Activated CD8-positive, alpha-beta memory T cell treated with anti-CD3 and anti-CD28 coated beads, Interleukin-2, amount 50 U/mL, for 4 hours (primary cell): ENCODE data around the gene CNNM3.
A peak's percentile ranks its signal among the peaks of the same experiment; 100 is the strongest.

Experiments
- DNase-seq: peaks from one replicate; pipeline ENCODE4 v3.0.0-alpha.2; 2020

CNNM3 gene

DNA sequence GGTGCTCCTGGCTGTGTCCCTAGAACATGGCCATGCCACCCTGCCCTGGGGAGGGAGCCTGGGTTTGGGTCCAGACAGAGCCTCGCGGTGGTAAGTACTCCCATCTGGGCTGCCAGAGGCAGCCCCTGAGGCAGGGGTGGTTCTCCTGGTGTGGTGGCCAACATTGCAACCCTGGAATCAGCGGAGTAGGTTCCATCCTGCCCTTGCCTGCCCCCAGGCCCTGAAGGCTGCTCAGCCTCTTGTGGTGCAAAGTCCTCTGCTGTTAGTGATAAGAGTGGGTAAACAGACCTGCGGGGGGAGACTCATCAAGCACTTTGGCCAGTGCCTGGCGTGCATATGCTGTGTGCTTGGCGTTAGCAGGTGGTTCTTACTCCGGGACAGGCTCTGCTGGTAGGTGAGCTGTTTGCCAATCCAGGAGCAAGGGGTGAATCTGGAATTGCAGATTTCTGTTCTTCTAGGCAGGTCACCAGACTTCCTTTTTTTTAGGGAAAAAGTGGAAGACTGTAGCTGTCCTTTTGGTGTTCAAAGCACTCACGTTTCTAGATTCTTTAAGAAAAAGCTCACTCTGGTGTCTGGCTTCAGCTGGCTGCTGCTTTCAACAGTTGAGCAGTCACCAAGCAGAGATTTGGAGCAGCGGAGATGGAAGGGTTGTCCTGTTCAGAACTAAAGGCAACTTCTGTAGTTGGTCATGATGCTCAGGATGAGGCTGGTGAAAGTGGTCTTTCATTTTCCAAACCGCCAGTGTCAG lies 3.2 kb downstream of the CNNM3 start:
- DNase-seq, result no peak

DNA sequence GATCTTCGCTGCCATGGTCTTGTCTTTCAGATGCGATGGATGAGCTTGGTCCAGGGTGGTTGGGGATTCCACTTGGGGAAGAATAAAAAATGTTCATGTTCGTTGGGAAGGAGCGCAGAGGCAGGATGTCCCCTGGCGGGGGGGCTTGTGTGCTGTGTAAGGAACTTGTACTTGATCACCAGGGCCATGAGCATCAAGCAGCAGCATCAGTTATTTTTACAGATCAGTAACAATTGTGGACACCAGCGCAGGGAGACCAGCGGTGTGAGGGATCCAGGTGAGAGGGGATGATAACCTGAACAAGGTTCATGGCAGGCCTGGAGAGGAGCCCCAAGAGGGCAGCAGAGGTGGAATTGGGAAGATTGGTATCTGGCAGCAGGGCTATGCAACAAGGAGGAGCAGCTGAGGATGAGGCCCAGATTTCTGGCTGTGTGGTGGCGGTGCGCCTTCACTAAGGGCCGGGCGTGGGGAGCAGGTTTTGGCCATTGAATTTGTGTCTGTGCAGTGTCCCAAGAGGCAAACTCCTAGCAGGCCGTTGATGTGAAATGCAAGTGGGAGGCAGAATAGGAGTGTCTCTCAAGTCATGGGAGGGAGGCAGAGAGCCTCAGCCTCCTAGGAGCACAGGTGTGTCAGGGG lies 3.9 kb downstream of the CNNM3 start:
- DNase-seq, result no peak

DNA sequence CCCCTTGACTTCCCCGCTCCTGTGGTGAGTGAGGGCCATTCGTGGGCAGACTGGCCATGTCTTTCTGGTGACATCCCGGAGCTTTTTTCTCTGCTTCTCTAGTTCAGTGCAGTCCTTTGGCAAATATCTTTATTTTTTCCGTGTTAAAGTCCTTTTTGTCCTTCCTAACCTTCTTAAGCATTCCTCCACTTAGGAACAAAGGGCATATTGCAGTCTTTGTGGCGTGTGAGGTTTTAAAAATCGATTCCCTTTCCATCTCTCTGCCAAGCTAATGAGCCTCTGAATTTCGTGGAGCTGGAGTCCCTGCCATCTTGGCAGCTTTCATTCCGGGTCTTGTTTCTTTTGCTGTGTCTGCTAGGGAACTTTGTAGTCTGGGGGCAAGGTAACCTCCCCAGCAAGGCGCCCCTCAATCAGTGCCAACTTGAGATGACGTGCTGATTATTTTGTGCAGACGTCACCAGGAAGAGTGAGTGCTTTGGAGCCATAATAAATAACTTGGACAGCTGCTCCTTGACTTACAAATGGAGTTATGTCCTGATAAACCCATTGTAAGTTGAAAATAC lies 5.1 kb downstream of the CNNM3 start:
- DNase-seq, result no peak

DNA sequence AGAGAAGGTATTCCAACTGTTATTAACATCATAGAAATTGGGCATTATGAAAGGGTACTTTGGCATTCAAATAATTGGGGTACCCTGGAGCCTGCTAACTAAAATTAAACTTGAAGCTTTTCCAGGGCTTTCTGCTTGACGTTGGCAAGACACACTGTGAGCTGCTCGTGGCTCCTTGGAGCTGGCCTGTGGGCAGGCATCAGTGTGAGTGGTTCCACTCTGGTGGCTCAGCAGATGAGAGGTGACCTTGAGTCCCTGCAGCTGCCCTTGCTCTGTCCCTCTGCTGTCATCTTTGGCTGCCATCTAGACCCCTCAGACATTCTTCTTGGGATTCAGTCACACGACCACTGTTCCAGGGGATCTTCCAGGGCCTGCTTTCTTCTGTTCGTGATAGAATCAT lies 6.7 kb downstream of the CNNM3 start:
- DNase-seq, result no peak

DNA sequence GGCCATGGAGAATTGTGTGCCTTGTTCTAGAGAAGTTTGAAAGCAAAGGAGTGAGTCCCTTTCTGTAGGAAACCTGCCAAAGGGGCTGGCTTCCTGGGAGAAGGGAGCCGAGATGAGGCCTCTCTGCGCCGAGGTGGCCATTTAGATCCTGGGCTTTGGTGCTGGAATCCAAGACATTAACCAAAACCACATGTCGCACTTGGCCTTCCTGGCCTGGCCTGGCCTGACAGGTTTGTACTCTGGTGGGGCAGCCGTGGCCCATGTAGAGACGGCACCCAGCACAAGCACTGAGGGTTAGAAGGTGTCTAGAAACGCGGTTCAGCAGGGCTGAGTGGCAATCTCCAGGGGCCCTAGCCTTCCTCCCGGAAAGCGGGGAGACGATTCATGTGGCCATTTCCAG lies 7.1 kb downstream of the CNNM3 start:
- no peak for DNase-seq

DNA sequence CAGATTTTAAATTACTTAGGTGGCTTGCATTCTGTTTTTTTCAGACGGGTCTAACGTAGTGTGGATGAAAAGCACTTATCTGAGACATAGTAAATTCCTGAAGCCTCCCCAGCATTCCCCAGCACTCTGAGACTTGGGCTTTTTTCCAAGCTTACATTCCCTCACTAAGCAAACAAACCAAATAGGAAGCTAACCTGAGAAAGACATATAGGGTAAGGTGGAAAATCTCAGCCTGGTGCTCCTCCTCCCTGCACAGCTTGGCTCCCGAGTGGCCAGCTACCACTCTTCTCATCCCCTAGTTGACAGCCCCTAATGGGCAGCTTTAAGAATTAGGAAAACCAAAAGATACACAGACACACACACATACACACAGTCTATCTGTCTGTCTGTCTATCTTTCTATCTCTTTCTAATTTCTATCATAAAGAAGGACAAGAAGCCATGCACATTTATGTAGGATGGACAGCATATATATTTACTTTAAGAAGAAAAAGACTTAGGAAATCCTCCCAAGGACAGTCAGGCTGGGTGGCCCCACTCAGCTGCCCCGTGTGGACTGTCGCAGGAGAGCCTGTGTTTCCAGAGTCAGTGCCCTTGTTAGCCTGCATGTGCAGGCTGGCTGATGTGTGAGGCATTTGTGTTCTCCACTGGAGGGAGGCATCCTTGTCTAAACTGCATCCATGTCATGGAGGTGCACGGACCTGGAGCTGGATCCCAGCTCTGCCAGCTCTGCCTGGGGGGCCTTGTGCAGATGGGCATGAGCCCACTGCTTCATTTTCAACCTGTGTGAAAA lies 8.2 kb downstream of the CNNM3 start:
- DNase-seq, result no peak

DNA sequence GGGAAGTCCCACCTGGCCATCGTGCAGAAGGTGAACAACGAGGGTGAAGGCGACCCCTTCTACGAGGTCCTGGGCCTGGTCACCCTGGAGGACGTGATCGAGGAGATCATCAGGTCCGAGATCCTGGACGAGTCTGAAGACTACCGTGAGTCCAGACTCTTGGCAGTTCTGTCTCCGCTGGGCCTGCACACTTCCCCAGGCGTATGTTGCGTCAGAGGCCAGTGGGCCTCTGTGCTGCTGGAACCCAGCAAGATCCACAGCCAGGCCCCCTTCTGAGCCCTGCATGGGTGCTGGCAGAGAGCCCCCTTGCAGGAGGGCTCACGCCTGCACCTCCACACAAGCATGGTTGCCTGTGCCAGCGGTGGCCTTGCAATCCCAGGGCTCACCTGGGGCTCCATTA lies 9.0 kb downstream of the CNNM3 start:
- no peak for DNase-seq

DNA sequence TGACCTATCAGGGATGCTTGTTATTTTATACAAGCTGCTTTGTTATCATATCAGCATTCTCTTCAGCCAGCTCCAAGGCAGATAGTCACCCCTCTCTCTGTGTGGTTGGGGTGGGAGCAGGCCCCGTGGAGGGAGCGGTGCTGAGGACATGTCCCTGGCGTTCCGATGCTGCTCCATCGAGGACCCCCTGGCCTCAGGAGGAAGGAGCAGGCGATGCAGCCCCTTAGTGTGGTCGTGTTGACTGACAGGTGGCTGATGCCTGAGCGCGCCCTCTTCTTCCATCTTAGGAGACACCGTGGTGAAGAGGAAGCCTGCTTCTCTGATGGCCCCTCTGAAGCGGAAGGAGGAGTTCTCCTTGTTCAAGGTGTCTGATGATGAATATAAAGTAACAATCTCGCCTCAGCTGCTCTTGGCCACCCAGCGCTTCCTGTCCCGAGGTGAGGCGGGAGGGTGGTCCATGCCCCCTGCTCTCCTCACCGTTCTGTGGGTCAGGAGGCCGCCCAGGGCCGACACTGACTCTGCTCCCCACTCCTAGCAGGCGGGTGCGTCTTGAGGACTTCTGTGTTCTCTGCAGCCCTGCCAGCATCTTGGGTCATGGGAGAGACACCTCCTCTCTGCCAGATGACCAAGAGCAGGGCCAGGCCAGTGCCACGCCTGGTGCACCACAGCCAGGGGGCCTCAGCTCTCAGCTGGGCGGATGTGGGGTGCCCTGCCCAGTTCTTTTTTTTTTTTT lies 10.6 kb downstream of the CNNM3 start:
- DNase-seq, result no peak

DNA sequence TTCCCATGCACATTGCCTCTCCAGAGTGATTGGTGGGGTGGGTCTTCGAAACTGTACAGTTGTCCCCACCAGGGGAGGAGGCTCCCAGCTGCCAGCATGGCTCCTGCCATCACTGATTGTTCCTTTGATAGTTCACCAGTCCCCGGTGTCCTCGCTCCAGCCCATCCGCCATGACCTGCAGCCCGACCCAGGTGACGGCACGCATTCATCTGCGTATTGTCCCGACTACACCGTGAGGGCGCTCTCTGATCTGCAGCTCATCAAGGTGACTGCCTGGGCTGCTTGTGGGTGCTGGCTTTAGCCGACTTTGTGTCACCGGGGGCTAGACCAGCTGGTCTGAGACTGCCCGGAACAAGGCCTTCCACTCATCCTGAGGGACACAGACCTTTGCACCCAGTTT lies 12.4 kb downstream of the CNNM3 start:
- no peak for DNase-seq

DNA sequence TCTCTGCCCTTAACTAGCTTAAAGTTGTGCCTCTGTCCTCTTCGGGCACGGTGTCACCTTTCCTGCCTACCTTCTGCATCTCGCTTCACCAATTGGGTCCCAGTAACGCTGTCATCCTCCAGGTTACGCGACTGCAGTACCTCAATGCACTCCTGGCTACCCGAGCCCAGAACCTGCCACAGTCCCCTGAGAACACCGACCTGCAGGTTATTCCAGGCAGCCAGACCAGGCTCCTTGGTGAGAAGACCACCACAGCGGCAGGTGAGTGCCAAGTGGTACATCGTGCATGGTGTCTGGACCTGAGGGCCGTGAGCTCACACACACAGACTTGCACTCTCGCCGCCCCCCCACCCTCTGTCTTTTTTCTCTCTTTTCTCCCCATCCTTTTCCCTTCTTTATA lies 12.8 kb downstream of the CNNM3 start:
- DNase-seq, result no peak

DNA sequence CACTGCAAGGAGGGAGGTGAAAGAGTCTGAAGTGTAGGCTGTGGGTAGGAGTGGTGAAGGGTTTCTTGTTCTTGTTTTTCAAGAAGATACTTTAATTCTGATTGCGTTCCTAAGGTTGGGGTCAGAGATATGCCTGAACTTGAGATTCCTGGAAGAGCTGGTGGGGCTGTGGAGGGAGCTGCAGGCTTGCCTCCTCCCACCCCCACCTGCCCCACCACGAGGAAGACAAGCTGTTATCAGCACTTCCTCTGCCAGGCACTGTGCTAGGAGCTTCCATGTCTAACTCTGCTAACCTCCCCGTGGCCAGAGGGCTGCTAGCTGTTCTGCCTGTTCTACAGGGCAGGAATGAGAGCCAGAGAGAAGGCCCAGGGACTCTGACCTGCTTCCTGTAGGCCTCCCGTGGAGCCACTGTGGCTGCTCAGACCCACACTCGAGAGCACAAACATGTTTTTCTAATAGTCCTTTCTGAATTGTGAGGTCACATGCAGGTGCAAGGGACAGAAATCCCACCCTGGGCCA lies 14.0 kb downstream of the CNNM3 start:
- no peak for DNase-seq

DNA sequence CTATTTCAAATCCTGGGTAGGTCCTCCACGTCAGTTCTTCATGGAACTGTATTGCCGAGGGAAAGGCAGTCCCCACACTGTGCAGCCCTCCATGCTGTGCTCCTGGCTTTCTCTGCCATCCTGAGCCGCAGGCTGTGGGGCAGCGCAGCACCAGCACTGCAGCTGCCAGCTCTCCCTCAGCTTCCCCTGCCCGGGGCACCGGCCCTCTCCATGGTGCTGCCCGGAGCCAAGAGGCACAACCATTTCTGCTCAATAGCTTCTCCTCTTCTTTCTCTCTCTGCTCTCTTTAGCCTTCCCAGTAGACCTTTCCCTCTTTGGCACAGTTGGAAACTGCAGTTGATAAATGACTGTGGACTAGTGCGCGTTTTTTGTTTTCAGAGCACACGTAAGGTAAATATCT lies 15.6 kb downstream of the CNNM3 start:
- DNase-seq, result no peak

DNA sequence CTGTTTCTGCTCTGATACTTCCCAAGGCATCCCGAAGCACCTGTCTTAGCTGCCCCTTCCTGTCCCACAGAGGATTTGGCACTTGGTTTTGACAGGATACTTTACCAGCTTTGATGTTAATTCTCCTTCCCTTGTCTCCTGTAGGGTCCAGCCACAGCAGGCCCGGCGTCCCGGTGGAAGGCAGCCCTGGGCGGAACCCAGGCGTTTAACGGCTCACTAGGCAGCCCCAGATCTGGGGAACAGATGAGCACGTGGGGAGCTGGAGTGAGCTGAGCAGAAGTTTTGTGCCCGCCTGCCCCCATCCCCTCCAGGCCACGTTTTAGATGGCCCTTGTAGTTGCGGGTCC lies 16.3 kb downstream of the CNNM3 start:
- DNase-seq, result no peak

DNA sequence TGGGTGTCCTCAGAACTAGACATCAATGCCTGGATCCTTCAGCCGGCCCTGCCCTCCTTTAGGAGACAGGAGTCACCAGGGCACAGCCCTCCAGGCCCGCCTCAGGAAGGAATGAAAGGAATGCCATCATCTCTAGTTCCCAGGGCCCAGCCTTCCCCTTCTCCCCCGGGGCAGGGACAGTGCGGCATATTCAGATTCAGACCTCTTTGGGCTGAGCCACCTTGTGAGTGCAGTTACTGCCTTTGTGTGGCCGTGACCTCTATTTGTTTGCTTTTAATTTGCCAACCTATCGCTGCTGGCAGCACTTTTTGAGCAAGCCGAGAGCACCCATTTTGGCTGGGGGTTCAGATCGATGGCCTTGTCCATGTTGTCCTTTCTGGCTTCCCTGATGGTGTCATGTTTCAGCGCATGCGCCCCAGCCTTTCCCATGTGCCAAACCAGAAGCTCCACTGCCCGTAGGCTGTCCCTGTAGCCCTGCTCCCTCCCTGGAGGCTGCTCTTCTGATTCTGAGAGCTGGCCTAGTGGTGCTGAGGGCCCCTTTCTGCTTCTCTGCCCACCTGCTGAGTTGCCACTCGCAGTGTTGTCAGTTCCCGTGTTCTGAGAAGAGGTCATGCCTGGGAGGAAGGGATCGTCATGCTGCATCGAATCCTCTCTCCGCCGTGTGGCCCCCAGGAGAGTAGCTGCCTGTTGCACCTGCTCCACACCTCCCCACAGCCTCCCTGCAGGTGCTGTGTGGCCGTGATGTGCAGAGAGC lies 16.9 kb downstream of the CNNM3 start:
- no peak for DNase-seq

DNA sequence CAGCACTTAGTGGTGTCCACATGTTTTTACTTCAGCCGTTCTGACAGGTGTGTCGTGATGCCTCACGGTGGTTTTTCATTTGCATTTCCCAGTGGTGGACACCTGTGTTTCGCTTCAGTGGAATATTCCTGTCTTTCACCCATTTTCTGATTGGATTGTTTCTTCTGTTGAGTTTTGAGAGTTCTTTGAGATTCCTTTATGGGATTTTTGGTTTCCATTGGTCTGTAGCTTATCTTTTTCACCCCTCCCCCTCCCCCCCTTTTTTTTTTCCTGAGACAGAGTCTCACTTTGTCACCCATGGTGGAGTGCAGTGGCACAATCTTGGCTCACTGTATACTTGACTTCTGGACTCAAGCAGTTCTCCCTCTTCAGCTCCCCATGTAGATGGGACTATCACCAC lies 19.8 kb downstream of the CNNM3 start:
- no peak for DNase-seq

DNA sequence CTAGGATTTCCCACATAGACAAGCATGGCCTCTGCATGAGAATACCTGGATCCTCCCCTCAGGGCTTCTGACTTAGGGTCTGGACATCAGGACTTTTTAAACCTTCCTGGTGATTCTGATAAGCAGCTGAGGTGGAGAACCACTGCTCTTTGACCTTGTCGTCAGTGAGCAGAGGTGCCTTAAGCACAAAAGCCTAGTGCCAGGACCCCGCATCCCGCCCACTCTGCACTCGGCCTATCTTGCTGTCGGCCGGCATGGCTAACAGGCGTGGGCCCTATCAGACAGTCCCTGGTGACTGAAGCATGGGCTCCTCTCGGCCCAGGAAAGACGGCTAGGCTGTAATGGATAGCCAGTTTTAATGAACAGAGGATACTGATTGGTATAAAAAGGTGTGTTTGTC lies 21.5 kb downstream of the CNNM3 start:
- DNase-seq, result no peak

DNA sequence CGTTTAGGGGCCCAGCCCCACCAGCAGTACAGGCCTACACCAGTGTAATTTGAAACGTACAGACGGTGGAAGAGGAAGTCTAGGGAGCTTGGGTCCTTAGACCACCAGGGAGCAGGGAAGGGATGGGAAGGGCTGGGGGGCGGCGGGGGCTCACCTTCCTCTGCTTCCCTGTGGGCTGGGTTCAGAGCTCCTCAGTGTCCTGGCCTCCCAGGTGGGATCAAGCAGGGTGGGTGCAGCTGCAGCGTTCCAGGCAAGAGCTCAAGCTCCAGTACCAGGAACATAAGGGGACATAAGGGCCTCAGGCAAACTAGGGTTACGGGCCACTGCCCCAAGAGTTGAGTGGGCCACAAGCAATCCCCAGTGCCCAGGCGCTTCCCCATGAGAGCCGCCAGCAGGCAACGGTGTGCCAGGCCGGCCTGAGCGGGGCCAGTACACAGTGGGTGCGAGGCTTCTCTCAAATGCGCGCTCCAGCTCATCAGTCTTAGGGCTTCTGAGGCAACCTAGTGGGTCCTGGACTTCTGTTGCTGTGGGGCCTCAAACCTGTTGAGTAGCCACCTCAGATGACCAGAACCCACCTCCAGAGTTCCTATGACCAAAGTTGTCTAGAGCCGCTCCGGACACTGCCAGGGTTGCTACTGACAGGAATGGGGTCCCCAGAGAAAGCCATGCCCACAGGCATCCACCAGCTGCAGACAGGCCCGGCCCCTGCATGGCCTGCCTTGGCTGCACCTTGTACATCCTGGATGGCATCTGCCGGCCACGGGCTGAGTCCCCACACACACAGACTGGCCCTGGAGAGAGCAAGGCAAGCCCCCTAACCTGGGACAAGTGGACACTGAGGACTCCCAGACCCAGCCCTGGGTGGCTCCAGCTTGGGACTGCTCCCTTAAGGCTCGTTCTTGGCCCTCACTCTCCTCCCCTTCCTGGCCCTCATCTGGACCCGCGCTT lies 22.6 kb downstream of the CNNM3 start:
- no peak for DNase-seq

DNA sequence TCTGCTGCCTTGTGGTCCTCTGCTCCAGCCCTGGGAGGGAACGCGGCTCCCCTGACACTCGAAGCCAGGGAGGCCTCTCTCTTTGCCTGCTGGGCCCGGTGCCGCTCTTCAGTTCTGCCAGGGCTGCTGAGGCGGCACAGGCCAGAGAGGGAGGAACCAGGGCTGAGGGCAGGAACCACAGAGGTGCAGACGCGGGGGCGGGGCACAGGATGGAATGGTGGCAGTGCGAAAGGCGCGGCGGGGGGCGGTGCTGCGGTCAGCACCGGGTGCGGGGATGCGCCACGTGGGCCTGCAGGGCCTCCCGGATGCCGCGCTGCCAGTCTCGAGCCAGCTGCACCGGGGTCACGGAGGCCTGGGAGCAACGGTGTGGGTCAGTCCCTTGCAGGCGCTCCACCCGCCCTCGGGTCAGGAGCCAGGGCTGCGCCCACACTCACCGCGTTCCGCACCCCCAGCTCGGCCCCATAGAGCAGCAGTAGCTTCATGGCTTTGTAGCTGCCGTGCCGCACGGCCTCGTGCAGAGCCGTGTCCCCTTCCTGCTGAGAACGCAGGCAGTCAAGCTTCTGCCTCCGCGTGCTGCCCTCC lies 23.3 kb downstream of the CNNM3 start:
- DNase-seq, result peak; percentile 79

DNA sequence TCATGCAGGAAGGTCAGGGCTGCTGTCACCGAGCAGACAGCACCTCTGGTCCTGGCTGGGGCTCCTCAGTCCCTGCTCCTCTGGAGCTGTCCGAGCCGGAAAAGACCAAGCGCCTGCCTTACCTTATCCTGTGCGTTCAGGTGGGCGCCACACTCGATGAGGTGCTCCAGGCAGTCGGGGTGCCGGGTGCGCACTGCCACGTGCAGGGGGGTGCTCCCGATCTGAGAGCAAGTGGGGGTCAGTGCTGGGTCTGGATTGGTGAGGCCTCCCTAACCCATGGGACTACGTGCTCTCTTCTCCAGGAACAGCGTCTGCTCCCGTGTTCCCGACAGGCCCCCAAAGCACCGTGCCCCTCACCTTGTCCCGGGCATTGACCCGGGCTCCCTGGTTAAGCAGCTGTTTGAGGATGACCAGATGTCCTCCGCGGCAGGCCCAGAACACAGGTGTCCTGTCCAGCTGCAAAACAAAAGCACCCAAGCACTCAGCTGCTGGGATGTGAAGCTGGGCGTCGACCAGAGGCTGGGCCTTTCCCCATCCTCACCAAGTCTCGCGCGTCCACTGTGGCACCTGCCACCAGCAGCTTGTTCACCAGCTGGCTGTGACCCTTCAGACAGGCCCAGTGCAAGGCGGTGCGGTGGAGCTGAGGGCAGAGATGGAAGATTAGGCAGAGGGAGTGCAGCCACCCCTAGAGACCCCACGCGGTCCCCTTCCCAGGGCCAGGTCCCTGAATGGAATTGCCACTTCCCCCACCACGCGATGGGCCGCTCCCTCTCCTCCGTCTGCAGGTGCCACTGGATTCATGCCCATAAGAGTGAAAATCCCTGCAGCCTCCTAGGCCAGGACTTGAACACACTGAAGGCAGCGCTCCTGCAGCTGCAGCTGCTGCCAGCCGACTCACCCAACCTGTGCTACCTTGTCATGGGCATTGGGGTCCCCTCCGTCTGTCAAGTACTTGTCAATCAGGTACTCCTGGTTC lies 24.1 kb downstream of the CNNM3 start:
- DNase-seq, result no peak
